GM21360 (cell line): ENCODE data around the gene GALNT10.

Source experiments
- ATAC-seq: cut with Tn5 transposase; IDR thresholded peaks from one replicate; pipeline ENCODE4 v1.9.1; 2021; ENCODE audit warnings: mild to moderate bottlenecking, moderate library complexity; ENCODE audit not compliant: unreplicated experiment

GALNT10 gene

GRCh38 chr5:154422298-154422697 lies 231.8 kb downstream of the GALNT10 start:
- no peak for ATAC-seq

- no peak for ATAC-seq
Measured at GRCh38 chr5:154428208-154428607, 237.7 kb downstream of the GALNT10 start.

- no peak for ATAC-seq
Measured at GRCh38 chr5:154429341-154429740, 238.8 kb downstream of the GALNT10 start.

GRCh38 chr5:154430466-154430865 lies 239.9 kb downstream of the GALNT10 start:
- no peak for ATAC-seq

- no peak for ATAC-seq
Measured at GRCh38 chr5:154430961-154431630, 240.6 kb downstream of the GALNT10 start.

- no peak for ATAC-seq
Measured at GRCh38 chr5:154435226-154435625, 244.7 kb downstream of the GALNT10 start.

- ATAC-seq: no peak
Measured at GRCh38 chr5:154437281-154437965, 246.9 kb downstream of the GALNT10 start.

GRCh38 chr5:154440540-154440939 lies 250.0 kb downstream of the GALNT10 start:
- no peak for ATAC-seq

- ATAC-seq: no peak
Measured at GRCh38 chr5:154442801-154443200, 252.3 kb downstream of the GALNT10 start.

GRCh38 chr5:154444556-154445421 lies 254.3 kb downstream of the GALNT10 start:
- no peak for ATAC-seq

- peak; percentile 93 for ATAC-seq
Measured at GRCh38 chr5:154445422-154446194, 255.1 kb downstream of the GALNT10 start, which contains the start of gene SAP30L. TSS of gene SAP30L (plus strand) at chr5:154445997. CDS start at chr5:154446605, 608 bp downstream.

GRCh38 chr5:154446195-154447088 lies 255.9 kb downstream of the GALNT10 start:
- peak; percentile 5 for ATAC-seq

GRCh38 chr5:154447089-154447725 lies 256.7 kb downstream of the GALNT10 start:
- no peak for ATAC-seq

- ATAC-seq: no peak
Measured at GRCh38 chr5:154449786-154450185, 259.3 kb downstream of the GALNT10 start.

- no peak for ATAC-seq
Measured at GRCh38 chr5:154451957-154452356, 261.4 kb downstream of the GALNT10 start.

- ATAC-seq: no peak
Measured at GRCh38 chr5:154455585-154455984, 265.1 kb downstream of the GALNT10 start.

- ATAC-seq: no peak
Measured at GRCh38 chr5:154456540-154456939, 266.0 kb downstream of the GALNT10 start.

GRCh38 chr5:154459015-154459414 lies 268.5 kb downstream of the GALNT10 start:
- ATAC-seq: no peak

- no peak for ATAC-seq
Measured at GRCh38 chr5:154460172-154460571, 269.6 kb downstream of the GALNT10 start.
